HG02885 (cell line): Measurements from ENCODE around the gene ANKDD1B.
A peak's percentile ranks its signal among the peaks of the same experiment; 100 is the strongest.
"Not testable (repeated sequence)": the region's sequence is repeated elsewhere in the genome, so short reads cannot be mapped to it uniquely, and the experiment has no call there.

Source experiments
- ATAC-seq: cut with Tn5 transposase; IDR thresholded peaks from one replicate; pipeline ENCODE4 v1.9.1; 2021; ENCODE audit warnings: mild to moderate bottlenecking; ENCODE audit not compliant: unreplicated experiment, poor library complexity

The ANKDD1B gene

DNA sequence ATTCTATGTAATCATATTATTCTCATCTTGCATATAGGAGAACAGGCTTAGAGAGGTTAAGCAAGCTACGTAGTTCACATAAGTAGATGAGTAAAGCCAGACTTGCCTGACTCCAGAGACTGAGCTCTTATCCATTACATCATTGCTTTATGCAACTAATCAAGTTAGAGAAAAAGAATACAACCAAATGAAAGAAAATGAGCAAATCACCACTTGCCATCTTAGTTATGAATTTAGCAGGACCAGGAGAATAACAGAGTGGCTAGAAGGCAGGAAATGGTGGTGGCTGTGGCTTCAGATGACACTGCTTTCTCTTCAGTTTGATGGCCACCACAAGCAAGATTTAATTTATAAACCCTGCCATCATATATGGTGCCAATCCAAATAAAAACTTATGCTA is 79.4 kb downstream of the ANKDD1B start:
- no peak for ATAC-seq

DNA sequence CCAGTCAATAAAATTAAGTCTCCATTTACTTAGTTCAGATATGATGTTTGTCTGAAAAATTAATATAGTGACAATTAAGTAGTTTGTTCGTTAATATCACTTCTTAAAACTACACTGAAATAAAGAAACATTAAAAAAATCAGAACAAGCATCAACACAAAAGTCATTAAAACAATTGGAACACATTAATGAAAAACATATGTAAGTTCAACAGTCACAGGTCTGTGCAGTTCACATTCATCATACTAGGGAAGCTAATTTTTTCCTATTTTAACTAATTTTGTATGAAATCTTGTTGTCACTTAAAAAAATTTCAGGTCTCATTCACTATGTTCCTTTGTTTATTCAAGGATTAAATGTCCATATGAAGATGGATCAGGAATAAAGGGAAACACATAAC is 83.5 kb downstream of the ANKDD1B start:
- ATAC-seq: no peak

- not testable (repeated sequence) for ATAC-seq
These were observed 84.5 kb downstream of the ANKDD1B start for GRCh38 chr5:75695472-75696351.

DNA sequence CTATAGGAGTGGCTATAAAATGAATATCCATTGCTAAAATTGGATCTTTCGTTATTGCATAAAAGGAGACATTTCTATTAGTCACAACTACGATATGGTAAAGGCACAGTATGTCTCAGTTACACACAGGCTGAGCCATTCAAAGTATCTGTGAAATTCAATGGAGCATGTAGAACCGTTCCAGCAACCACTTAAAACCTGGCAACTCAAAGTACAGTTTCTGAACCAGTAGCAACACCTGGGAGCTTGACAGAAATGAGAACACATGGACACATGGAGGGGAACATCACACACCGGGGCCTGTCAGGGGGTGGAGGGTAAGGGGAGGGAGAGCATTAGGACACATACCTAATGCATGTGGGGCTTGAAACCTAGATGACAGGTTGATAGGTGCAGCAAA is 90.6 kb downstream of the ANKDD1B start:
- ATAC-seq: no peak

GRCh38 chr5:75706016-75706415 is 94.8 kb downstream of the ANKDD1B start:
- no peak for ATAC-seq

GRCh38 chr5:75706775-75707174 is 95.5 kb downstream of the ANKDD1B start:
- ATAC-seq: no peak

DNA sequence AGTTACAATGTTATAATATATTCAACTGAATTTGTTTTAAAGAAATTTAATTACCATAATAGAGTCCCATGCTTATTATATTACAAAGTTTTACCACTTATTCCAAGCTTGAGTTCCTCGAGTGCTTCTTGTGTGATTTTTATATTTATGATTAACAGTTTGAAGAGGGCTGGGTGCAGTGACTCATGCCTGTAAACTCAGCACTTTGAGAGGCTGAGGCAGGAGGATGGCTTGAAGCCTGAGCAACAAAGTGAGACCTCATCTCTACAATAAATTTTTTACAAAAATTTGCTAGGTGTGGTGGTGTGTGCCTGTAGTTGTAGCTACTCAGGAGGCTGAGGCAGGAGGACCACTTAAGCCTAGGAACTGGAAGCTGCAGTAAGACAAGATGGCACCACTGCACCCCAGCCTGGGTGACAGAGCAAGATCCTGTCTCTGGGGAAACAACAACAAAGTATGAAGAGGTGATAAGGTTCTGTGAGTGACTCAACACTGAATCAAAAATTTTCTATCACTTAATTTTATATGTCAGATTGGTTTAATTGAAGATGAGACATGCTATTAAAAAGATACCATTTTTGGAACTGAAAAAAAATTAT is 96.8 kb downstream of the ANKDD1B start:
- no peak for ATAC-seq

- no peak for ATAC-seq
These were observed 99.4 kb downstream of the ANKDD1B start for GRCh38 chr5:75710637-75711036.

DNA sequence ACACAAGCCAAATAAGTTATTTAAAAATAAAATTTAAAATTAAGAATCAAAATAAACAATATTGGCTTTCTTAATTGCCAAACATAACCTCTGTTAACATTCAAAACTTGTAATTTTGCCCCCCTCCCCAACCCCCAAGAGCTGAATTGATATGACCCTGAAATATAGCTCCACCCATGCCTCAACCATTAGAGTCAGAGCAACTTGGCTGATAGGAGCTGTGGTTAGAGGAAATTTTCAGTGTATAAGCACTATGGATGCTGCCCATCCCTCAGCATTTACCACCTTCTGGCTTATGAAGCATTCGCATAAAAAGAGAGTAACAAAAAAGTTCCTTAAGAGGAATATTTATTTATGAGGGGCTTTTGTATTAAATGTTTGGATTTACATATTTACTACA is 99.9 kb downstream of the ANKDD1B start:
- no peak for ATAC-seq

DNA sequence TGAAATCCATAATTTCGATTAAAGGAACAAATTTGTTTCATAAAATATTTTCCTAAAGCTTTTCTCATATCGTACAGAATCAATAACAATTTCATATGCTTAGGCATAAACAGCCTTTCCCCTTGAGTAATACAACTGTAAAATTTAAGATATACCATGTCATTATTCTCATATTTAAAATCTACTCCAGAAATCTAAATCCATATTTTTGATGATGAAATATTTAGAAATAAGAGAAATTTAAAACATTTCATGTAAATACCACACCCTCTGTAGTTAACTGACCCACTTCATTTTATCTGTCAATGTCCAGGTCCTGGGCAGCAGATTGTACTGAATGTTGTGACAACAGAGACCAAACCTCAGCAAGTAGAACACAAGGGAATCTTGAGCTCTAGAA is 100.8 kb downstream of the ANKDD1B start:
- ATAC-seq: no peak

GRCh38 chr5:75716715-75717081 is 105.4 kb downstream of the ANKDD1B start:
- peak; percentile 18 for ATAC-seq

GRCh38 chr5:75717082-75717922 is 106.0 kb downstream of the ANKDD1B start, which contains the start of gene POC5:
Gene POC5 (minus strand): TSS chr5:75717437. CDS start chr5:75712937, 4,500 bp downstream.
- ATAC-seq: peak; percentile 96

DNA sequence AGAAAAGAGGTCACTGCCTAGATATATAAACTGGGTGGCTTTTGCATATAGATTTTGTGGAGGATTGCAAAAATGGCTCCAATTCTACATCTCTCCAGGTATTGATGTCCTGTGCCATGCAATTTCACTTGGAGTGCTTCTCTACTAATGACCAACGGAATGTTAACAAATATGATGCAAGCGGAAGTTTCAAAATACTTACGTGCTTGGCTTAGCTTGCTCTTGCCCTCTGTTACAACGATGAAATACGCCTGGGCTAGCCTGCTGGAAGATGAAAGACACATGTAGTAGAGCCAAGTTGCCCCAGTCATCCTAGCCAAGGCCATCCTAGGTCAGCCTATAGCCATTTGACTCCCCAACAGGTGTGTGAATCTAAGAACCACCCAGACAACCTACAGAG is 109.6 kb downstream of the ANKDD1B start:
- no peak for ATAC-seq
